Activated naive CD4-positive, alpha-beta T cell treated with anti-CD3 and anti-CD28 coated beads, Interleukin-2, amount 50 U/mL, for 72 hours (primary cell): ENCODE results near the gene IFNLR1. TPM values are rescaled to one million over a fixed set of nuclear protein-coding genes. Genes with fewer than 3 reads are reported as not detected.

Source experiments
- ATAC-seq, 2 donors: fragments of 150-1000 bp; cut with Tn5 transposase; 2 replicates each; pipeline ENCODE4 v1.10.0; 2021; ENCODE audit warnings: mild to moderate bottlenecking in 2 of 2, moderate library complexity in 2 of 2
- DNase-seq, 2 donors: peaks; one replicate each; pipeline ENCODE4 v3.0.0; 2021 to 2022; ENCODE audit warnings: low spot score in 2 of 2
- H3K27ac Mint-ChIP-seq, 2 donors: one replicate each; pipeline ENCODE4 v1.8.0; 2022; ENCODE audit warnings: mild to moderate bottlenecking in 2 of 2, mixed read lengths in 2 of 2
- H3K36me3 Mint-ChIP-seq, 2 donors: one replicate each; pipeline ENCODE4 v1.8.0; 2022; ENCODE audit warnings: mixed read lengths in 2 of 2
- H3K9me3 Mint-ChIP-seq, 2 donors: one replicate each; pipeline ENCODE4 v1.8.0; 2022; ENCODE audit warnings: mixed read lengths in 2 of 2
- total RNA-seq, 2 donors: library from RNA; stranded (reverse); gene quantifications; one replicate each; pipeline ENCODE4 v1.2.3, GENCODE V29; 2022

Gene IFNLR1
- total RNA-seq, 2 donors from 2014 or later, result 5.0 to 6.3 TPM

DNA sequence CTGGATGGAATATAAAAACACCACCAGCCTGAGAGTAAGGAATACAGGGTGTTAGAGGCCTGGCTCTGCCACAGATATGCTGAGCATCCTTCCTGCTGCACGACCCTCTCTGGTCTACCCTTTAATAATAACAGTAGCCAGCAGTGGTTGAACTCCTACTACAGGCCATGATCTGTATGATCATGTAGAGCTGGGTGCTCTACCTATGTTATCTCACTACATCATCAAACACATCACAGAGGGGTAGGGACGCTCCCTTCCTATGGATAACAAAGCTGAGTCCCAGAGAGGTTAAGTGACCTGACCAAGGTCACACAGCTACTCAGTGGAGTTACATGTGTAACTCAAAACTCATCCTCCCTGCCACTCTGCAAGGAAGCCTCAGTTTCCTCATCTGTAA is 62.1 kb downstream of the IFNLR1 start:
- ATAC-seq (no peak), DNase-seq (no peak)
- Mint-ChIP-seq H3K27ac (no peak overlapping the region), H3K36me3 (no peaks in the 10 kb centered on the region), H3K9me3 (peaks cover 0 to 8% of the 10 kb centered on the region in 2 donors)

DNA sequence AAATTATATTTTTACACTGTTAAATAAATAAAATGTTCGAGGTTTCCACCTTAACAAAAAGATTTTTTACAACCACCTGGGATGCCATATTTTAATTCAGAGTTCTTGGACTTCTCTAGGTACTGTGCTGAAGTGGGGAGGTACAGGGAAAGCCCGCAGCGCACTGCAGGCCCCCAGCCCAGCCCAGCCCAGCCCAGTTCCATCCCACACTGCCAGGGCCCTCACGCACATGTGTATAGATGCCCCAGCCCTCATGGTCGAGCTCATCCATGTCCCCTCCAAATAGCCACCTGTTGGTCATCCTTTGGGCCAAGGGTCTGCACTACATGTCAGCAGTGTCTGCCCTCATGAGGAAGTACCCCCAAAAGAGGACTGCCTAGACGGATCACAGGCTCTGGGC is 63.5 kb downstream of the IFNLR1 start:
- no peaks in the 10 kb centered on the region for H3K36me3 Mint-ChIP-seq
- no peak overlapping the region for H3K27ac Mint-ChIP-seq
- DNase-seq (no peak), ATAC-seq (no peak)
- H3K9me3 Mint-ChIP-seq, result peaks cover 0 to under 1% of the 10 kb centered on the region in 2 donors

DNA sequence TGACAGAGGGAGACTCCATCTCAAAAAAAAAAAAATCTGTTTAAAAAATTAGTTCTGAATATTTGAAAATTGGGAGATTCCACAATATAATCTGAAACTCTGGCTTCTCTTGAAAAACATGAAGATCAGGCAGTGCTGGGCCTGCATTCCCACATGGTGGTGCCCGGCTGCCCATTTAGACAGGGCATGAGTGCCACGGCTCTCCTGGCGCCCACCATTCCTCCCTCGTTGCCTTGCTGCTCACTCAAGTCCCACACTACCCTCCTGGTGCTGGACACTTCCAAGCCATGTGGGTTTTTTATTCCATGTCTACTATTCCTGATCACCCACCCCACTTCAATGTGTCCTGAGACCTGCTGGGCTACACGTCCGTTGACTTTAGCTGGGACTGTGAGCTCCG is 64.3 kb downstream of the IFNLR1 start:
- DNase-seq (no peak), ATAC-seq (no peak)
- H3K36me3 Mint-ChIP-seq, result no peaks in the 10 kb centered on the region
- H3K9me3 Mint-ChIP-seq, result no peaks in the 10 kb centered on the region
- H3K27ac Mint-ChIP-seq, result no peak overlapping the region

DNA sequence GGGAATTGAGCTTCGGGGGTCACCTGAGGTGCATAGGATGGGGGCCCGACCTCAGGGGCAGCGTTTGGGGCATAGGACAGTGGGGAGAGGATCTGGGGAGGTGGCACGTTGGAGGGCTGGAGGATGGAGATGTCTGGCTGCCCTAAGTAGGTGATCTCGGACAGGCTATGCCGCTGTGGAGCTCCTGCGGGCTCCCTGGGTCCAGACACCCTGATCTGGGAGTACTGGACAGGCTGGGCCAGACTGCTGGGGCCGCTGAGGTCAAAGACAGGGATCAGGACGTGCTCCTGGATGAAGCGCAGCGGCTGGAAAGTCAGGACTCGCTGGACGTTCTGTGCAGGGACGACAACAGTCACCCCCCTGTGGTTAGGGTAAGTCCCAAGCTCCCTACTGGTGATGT is 65.7 kb downstream of the IFNLR1 start:
- H3K9me3 Mint-ChIP-seq, result no peaks in the 10 kb centered on the region
- no peak for ATAC-seq
- DNase-seq, result no peak
- H3K27ac Mint-ChIP-seq, result no peak overlapping the region
- no peaks in the 10 kb centered on the region for H3K36me3 Mint-ChIP-seq

DNA sequence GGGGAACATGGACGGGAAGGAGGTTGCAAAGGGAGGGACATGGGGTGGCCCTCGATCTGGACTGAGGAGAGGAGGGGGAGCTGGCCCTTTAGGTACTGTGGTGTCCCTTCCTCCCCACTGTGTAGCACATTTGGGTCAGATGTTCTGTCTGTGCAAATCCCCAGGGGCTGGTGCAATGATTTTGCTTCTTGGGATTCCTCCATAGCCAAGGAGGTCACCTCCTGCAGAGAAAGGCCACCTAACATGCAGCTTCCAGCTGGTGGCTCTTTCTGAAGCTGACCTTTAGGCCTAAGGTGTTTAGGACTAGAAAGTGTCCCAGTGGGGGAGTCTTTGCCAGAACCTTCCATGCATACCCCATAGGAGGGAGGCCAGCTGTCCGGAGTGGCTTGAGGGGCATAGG is 66.1 kb downstream of the IFNLR1 start:
- no peaks in the 10 kb centered on the region for H3K9me3 Mint-ChIP-seq
- no peak for ATAC-seq
- H3K27ac Mint-ChIP-seq, result no peak overlapping the region
- H3K36me3 Mint-ChIP-seq, result no peaks in the 10 kb centered on the region
- DNase-seq, result no peak

DNA sequence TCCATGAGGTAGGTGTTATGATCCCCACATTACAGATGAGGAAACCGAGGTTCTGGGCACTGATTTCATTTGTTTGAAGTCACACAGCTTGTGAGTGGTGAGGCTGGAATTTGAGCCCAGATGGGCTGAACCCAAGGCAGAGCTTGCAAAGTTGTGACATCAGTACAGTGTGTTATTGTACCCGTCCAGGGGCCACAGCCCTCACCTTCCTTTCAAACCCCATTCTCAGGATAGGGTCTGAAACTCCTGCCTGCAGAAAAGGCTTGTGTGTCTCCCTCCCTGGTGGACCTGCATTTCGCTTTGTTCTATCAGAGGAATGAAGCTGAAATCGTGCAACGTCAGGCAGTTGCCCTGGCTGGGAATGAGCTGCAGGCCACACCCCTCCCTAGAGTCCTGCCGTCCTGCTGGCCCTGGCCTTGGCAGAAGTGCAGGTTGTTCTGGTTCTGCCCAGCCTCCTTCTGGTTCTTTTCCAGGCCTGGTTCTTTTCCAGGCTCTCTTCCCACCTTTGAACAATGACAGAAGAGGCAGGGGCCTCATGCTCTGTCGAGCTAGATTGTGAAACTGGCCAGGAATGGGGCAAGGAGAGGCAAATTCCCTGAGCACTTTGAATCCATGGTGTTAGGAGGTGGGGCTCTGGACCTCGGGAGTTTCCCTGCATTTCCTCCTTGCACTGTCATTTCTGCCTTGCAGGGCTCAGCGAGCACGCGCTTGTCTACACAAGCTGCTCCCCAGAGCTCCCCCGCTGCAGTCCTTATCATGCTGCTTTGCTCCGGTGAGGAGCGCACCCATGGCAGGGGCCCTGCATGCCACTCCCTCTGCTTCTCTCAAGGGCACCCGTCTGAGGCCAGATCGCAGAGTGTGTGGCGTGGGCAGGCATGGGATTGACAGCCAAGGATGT is 67.0 kb downstream of the IFNLR1 start:
- Mint-ChIP-seq H3K9me3 (no peaks in the 10 kb centered on the region), H3K36me3 (no peaks in the 10 kb centered on the region), H3K27ac (no peak overlapping the region)
- DNase-seq (no peak), ATAC-seq (no peak)

DNA sequence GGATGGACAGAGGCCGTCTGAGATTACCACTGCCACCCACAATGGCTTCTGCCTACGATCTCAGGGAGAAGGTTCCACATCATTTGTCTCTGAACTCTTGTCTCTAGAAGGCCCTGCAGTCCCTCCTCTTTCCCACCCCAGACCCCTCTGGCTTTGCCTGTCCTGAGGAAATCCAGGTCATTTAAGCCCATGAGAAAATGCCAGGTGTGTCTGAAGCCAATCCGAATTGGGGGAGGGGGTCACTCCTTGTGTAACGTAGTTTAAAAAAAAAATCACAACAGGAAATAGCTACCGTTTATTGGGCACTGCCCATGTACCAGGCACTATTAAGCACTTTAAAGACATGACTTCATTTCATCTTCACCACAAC is 67.6 kb downstream of the IFNLR1 start:
- ATAC-seq (no peak), DNase-seq (no peak)
- Mint-ChIP-seq H3K9me3 (no peaks in the 10 kb centered on the region), H3K36me3 (no peaks in the 10 kb centered on the region), H3K27ac (no peak overlapping the region)

DNA sequence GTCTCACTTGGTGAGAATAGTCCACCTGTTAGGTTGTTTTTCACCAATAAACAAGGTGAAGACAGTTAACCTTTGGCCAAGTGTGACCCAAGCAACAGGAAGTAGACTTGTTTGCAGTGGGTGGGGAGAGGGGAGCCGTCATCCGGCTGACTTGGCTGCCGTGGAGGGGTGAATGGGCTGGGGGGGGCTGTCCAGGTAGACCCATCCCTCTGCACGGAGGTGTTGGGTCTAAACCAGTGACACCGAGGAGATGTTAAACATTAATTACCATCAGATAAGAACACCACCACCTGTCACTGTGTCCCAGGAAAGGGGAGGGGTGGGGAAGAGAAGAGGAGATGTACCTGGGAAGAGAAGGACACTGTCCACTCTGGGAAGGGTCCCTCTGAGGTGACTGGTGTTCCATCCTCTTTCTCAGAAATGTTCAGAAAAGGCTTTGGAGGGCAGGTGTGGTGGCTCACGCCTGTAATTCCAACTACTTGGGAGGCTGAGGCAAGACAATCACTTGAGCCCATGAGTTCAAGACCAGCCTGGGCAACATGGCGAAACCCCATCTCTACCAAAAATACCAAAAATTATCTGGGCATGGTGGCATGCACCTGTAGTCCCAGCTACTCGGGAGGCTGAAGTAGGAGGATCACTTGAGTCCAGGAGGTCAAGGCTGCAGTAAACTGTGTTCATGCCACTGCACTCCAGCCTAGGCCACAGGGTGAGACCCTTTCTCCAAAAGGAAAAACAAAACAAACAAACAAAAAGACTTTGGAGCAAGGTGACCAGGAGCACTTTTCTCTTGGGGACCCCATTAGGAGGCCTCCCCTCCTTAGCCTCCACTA is 68.5 kb downstream of the IFNLR1 start:
- Mint-ChIP-seq H3K36me3 (no peaks in the 10 kb centered on the region), H3K27ac (no peak overlapping the region), H3K9me3 (no peaks in the 10 kb centered on the region)
- ATAC-seq (no peak), DNase-seq (no peak)

DNA sequence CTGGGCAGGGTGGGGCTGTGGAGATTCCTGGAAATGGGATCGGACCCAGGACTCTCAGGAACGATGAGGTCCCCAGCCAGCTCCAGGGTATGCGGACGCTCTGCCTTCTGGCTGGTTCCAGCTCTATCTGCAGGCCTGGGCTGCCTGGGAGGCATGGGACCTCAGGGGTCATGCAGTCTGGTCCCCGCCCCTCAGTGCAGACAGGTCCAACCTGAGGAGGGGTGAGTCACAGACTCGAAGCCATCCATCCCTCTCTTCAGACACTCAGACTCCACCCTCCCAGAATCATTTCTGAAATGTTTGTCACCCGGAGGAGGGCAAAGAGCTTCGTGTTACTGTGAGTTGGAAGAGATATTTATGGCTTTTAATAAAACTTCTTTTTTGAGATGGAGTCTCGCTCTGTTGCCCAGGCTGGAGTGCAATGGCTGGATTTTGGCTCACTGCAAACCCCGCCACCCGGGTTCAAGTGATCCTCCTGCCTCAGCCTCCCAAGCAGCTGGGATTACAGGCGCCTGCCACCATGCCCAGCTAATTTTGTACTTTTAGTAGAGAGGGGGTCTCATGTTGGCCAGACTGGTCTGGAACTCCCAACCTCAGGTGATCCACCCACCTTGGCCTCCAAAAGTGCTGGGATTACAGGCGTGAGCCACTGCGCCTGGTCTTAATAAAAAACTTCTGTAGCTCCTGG is 69.2 kb downstream of the IFNLR1 start:
- H3K27ac Mint-ChIP-seq, result no peak overlapping the region
- no peaks in the 10 kb centered on the region for H3K9me3 Mint-ChIP-seq
- no peak for ATAC-seq
- DNase-seq, result no peak
- H3K36me3 Mint-ChIP-seq, result no peaks in the 10 kb centered on the region

DNA sequence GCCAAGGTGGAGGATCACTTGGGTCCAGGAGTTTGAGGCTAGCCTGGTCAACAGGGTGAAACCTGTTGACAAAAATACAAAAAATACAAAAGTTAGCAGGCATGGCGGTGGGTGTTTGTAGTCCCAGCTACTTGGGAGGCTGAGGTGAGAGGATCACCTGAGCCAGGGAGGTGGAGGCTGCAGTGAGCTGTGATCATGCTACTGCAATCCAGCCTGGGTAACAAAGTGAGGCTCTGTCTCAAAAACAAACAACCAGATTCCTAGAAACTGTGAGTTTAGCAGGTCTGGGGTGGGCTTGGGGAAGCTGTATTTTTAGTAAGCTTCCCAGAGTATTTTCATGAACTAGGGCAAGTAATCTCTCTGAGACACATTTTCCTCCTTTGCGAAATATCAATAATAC is 70.0 kb downstream of the IFNLR1 start:
- Mint-ChIP-seq H3K9me3 (no peaks in the 10 kb centered on the region), H3K36me3 (no peaks in the 10 kb centered on the region), H3K27ac (no peak overlapping the region)
- no peak for ATAC-seq
- no peak for DNase-seq

DNA sequence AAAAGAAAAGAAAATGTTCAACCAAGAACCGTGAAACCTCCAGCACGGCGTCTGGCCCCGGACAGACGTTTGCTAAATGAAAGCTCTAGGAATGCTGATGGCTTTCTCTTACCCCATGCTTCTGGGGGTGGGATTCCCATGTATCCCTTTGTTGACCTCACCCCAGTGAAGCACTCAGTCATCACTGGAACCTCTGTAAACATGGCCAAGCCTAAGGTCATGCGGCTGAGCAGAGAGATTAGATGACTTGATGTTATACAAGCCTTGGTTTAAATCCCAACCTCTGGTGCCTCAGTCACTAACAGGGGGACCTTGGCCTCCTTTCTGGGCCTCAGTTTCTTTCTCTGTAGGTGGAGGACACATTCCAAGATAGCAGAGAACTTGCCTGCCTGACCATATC is 72.3 kb downstream of the IFNLR1 start:
- ATAC-seq, result no peak
- H3K27ac Mint-ChIP-seq, result no peak overlapping the region
- DNase-seq, result no peak
- no peaks in the 10 kb centered on the region for H3K9me3 Mint-ChIP-seq
- no peaks in the 10 kb centered on the region for H3K36me3 Mint-ChIP-seq

DNA sequence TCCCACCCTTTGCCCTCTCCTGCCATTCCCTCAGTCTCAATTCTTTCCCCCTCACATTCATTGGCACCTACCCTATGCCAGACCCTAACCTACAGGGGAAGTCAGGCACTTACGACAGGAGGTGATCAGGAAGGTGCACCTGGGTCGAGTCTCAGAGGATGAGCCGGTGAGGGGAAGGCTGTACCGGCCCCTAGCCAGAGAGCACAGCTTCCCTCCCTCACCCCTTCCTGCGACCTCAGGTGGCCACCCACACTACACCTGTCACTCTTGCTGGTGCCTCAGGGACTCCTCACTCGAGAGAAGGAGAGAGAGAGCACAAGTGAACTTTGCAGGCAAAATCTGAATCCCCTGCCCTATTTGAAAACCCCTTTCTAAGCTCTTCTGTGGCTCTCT is 73.5 kb downstream of the IFNLR1 start:
- Mint-ChIP-seq H3K36me3 (no peaks in the 10 kb centered on the region), H3K9me3 (no peaks in the 10 kb centered on the region)

DNA sequence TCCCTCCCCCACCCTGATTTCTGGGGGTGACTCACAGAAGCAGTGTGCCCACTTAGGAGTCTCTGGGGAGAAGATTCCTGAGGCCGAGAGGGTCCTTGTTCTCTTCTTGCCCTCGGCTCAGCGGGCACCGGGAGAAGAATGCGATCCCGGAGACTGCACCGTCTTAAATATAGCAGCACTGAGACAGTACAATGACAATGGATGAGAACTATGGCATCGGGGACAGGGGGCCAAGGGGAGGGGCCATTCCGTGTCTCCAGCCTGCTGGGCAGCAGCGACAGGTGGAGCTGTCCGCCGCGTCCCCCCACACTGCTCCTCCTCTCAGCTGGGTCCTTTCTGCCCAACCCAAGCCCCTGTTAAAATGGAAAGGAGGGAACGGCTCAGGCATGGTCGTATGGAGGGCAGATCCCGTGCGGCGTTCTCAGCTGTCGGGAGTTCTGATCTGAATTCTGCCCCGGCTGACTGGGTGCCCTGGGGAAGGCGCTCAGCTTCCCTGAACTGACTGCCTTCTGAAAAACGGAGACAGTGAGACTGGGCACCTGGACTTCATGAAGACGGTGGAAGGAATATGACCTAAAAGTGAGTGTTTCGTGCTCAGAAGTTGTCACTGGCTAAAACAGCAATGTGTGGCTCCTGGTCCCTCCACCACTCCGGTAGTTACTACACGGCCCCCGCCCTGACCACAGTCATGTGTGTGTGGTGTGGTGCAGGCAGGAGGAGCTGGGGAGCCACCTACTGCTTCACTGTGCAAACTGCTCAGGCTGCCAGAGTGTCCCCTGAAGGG is 74.9 kb downstream of the IFNLR1 start, which contains the start of gene MYOM3:
MYOM3 (minus strand) TSS at position 140 of the 784 bp plus-strand sequence. CDS start 3,499 bp downstream, outside the sequence.
- no peaks in the 10 kb centered on the region for H3K36me3 Mint-ChIP-seq
- no peak within 1 kb of the TSS for H3K27ac Mint-ChIP-seq
- ATAC-seq (peak; percentile 93 to 96), DNase-seq (peak in 1 of 2 donors; percentile 42)
- H3K9me3 Mint-ChIP-seq, result no peaks in the 10 kb centered on the region

More for the DNA sequence above, 73.5 kb downstream of the IFNLR1 start:
- ATAC-seq, result no peak
- DNase-seq, result no peak
- H3K27ac Mint-ChIP-seq, result no peak overlapping the region

DNA sequence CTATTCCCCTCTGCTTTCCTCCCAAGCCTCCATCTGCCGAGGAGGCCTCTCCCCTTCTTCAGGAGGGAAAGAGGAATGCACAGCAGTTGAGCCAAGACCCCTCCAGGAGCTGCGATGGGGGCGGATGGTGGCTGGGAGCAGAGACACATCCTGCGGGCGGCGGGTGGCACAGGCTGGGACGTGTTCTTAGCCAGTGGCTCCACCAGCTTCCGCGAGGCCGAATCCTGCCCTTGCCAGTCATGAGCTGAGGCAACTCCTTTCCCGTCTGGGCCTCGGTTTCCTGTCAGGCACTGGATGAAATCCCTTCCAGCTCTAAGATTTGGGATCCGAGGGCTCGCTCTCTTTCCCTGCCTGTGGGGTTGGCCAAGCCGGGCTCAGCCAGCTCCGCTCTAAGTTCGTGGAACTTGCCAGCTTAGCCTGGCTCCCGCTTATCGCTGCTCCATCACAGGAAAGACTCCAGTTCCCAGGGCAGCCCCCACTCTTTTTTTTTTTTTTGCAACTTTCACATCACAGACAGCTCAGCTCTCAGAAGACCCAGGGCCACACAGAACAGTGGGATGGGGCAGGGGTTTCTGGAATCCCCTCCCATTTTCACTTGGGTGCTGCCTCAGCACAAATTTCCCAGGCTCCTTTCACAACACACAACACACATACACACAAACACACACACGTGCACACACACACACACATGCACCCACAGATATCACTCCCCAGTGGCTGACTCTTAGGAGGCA is 75.7 kb downstream of the IFNLR1 start:
- H3K27ac Mint-ChIP-seq, result no peak overlapping the region
- no peaks in the 10 kb centered on the region for H3K9me3 Mint-ChIP-seq
- ATAC-seq (no peak), DNase-seq (no peak)
- no peaks in the 10 kb centered on the region for H3K36me3 Mint-ChIP-seq

DNA sequence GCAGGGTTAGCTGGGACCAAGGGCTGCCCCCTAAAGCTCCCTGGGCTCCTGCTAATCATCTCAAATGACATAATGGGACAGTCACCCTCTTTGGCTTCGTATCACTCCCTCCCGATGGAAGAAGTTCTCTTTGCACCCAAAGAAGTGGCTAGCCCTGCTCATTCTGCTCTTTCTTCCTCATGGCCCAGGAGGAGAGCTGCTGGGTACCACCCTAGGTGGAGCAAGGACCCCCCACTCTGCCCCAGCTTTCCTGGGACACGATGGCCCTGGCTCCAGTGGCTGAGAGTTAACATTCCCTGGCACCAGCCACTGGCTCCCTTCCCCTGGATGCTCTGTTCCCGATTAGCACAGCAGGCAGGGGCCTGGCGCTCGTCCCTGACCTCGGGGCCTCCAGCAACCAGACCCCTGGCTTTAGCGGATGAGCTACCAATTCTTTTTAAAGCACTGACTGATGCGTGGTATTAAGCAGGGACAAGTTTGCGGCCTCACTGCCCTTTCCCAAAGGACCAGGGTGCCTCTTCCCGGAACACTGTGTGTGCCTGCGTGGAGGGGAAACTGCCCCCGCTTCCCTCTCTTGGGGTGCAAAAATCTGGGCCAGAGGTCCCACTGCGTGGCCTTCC is 76.3 kb downstream of the IFNLR1 start:
- H3K36me3 Mint-ChIP-seq, result no peaks in the 10 kb centered on the region
- DNase-seq, result no peak
- ATAC-seq, result no peak
- no peaks in the 10 kb centered on the region for H3K9me3 Mint-ChIP-seq
- H3K27ac Mint-ChIP-seq, result no peak overlapping the region
